HG03558 (cell line): ENCODE measurements around the gene IRS4.

Experiments
- ATAC-seq: cut with Tn5 transposase; IDR thresholded peaks from one replicate; pipeline ENCODE4 v1.9.1; 2021; ENCODE audit warnings: moderate number of reproducible peaks; ENCODE audit not compliant: unreplicated experiment; ENCODE audit errors: extremely low read depth

IRS4 gene

DNA sequence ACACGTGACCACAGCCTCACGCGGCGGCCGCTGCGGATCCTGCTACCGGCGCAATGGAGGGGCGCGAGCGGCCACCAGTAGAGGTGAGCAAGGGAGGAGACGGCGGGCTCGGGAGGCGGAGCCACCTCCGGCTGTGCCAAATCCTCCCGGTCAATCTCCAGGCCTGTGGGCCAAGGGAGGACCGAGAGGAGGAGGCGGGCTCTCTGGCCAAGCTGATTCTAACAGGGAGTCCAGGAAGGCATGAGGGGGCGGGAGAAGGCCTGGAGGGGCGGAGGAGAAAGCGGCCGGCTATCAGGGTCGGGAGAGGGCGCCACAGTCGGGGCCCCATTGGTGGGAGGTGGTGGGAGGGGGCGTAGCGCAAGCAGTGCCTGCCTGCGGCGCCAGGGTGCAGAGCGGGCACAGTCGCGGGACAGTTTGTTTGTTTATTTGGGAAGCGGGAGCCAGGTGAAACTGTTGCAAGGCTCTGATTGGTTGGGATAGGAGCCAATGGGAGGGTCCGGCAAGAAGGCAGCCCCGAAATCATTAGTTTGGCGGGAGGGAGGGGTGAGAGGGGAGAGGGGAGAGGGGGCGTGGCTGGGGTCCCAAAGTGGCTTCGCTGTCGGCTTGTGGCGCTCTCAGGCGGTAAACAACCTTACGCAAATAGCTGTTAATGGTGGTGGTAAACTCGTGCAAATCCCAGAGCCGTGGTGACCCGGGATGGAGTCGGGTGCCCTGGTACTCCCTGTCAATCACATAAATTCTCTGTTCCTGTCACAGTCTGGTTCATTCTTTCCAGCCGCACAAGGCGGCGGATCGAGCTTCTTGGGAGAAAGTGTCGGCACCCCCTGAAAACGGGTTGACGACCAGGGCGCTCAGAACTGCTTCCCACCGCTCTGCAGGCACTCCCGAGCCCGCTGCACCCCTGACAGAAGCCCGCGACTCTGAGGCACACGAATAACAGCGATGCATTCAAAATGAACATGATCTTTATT lies at the start of gene IRS4:
Gene IRS4 (minus strand): TSS at position 55 of the 971 bp plus-strand sequence.
- no peak for ATAC-seq

GRCh38 chrX:108772549-108772948 lies 36.2 kb upstream of the IRS4 start:
- no peak for ATAC-seq

GRCh38 chrX:108763559-108763958 lies 27.2 kb upstream of the IRS4 start:
- ATAC-seq = no peak

DNA sequence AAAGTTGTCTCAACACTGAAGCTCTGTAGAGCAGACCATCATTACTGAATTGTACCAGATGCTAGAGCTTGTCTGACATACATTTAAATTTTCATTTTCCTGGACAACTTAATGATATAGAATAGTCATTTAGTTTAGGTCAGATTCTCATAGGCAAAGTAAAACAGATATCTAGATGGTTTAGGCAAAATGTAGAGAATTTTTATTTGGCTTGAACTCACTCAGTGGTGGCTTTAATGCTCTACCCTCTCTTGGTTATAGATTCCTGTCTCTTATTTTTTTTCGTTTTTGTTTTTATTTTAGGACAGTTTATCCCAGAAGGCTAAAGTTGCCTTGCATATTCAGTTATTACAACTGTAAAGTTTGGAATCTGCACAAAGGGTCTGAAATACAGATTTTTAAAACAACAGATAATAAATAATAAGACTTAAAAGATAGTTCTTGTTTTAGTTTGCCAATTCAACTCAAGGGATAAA lies 4.0 kb upstream of the IRS4 start:
- no peak for ATAC-seq

DNA sequence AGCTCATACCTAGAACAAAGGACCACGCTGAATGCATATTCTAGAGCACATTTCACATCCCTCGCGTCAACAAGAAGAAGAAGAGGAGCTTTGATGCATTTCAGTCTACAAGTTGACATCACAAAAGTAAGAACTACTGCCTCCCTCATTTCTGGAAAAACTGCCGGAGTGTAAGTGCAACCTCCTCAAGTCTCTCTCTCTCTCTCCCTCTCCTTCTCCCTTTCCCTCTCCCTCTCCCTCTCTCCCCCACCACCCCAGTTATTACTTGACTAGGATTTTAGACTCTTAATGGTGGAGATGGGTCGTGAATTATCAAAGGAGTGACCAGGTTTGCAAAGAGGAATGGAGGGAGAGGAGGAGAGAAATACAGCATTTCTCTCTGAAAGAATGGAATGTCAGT lies 1.4 kb upstream of the IRS4 start:
- no peak for ATAC-seq

DNA sequence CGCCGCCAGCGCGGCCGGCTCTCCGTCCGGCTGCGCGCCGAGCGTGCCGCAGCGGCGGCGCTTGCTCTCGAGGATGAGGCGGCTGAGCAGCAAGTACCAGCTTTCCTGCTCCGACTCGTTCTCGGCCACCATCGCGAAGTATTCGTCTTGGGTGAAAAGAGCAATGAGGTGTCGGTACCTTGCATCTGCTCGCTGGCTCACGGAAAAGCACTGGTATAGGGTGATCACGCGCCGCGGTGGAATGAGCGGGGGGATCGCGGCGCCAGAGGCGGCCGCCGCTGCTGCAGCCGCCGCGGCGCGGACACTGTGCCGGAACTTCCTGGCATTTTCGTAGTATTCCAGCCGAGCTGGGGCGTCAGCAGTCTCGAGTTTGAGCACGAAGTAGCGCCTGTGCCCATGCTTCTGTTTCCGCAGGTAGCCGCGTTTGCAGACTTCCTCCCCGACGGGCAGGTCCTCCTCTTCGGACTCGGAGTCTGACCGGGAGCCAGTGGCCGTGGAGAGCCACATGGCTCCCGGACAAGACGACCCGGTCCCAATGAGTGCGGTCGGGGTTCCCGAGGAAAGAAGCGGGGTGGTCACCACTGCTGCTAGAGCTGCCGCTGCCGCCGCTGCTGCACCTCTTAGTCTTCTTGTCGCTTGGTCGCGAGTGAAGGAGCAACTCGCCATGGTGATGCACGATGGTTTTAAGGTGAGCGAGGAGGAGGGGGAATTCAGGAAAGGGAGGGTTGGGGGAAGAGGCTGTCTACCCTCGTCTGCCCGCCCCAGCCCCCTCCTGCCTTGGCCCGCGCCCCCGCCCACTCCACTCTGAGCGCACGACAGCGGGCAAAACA lies 469 bp downstream of the IRS4 start:
- no peak for ATAC-seq

DNA sequence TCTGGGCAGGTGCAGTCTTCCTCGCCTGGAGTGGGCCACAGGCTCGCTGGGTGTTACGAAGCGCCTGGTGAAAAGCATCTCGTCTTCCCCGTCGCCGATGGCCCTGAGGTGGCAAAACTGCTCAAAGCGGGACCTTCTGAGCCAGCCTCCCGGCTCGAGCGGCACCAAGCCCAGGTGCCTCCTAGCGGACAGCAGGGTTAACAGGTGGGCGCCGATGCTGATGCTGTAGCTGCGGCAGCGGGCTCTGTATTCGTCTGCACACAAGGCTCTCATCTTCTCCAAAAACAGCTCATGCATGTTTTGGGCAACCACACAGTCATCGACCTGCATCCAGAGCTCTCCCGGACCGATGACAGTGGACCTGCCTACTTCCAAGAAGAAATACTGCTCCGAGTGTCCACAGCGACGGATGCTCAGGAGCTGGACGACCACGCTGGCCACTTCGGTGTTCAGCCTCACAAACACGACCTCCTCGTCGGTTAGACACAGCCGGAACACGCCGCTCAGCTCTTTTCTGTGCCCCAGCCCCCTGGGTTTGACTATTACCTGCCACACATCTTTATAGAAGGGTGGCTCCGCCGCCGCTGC lies 1.2 kb downstream of the IRS4 start:
- ATAC-seq = no peak

DNA sequence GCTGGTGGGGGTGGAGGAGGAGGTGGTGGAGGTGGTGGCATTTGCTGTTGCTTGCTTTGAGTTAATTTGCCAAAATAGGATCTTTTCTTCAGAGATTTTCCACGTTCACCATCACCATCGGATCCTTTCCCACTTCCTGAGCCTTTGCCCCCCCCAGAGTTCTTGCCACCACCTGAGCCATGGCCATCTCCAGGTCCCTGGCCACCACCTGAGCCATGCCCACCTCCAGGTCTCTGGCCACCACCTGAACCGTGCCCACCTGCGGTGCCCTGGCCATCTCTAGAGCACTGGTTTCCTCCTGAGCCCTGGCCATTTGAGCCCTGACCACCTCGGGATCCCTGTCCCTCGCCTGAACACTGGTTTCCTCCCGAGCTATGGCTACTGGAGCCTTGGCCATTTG lies 1.9 kb downstream of the IRS4 start:
- no peak for ATAC-seq

GRCh38 chrX:108732630-108733321 lies 3.6 kb downstream of the IRS4 start:
- ATAC-seq = no peak

DNA sequence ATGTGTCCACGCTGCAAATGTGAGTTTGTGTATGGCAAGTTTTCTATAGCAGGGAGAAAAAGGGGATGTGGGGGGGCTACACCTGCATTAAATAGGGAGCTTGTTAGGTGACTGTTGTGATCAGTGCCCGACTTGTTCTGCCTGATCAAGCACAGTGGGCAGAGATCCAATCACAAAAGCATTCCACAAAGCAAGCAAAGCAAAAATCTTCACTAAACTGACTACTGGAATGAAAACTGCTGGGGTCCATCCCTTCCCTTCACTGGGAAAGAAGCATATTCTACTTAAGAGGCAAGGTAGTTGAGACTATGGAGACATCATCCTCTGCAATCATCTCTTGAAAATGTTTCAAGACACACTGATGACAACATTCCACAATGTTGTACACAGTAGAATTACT lies 5.2 kb downstream of the IRS4 start:
- ATAC-seq = no peak

GRCh38 chrX:108726748-108727147 lies 9.6 kb downstream of the IRS4 start:
- no peak for ATAC-seq

DNA sequence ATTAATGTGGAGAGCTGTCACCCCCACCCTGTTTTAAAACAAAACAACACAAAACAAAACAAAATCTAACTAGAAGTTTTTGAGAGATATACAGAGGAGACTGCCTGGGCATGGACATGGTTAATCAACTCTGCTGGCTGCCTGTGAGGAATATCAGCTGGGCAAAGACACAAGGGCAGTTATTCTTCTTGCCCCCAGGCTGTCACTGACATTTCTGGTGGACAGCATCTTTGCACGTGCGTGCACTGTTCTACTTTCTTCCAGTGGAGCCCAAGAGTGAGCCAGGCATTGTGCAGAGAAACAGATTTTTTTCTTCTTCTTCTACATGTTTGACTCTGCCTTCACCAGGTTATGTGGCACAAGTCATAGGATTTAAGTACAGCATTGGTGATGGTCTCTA lies 13.8 kb downstream of the IRS4 start:
- ATAC-seq = no peak

DNA sequence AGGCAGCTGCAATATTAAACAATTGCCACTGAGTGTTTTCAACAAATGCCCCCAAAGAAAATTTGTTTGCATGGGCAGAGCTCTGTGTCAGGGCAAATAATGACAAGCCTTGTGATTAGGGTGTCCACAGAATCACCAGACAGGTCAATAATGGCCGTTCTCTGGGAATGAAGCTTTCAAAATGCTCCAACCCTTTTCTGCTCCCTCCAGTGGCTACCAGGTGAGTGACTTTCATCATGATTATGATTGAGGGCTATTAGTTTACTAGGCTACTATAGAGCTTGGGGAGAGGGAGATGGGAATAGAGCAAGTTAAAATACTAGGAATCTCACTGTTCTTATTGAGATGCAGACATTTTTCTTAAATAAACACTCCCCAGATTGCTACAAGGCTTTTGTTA lies 23.5 kb downstream of the IRS4 start:
- no peak for ATAC-seq

GRCh38 chrX:108704839-108705238 lies 31.5 kb downstream of the IRS4 start:
- no peak for ATAC-seq

DNA sequence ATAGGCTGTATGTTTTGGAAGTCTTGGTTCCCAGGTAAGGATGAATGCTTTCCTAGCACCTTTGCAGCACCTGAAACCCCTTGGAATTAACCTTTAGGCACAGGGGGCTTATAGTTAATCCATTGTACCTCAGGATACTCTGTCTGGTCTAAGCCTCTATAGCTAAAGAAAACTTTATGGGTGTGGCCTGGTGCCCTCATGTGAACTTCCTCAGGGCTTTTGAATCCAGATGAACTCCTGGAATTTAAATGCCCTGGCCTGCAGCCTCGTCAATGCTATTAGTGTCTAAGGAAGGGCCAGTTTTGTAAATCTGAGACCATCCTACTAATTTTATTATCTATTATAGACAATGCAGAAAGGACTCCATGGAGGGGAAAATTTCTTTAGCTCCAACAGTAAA lies 33.8 kb downstream of the IRS4 start:
- no peak for ATAC-seq

- no peak for ATAC-seq
These were observed 34.7 kb downstream of the IRS4 start for GRCh38 chrX:108701633-108702032.

GRCh38 chrX:108699368-108699767 lies 37.0 kb downstream of the IRS4 start:
- ATAC-seq = no peak

- ATAC-seq = no peak
These were observed 39.7 kb downstream of the IRS4 start for GRCh38 chrX:108696690-108697089.
